ENCODE results near the gene AFF4. TPM values are rescaled to one million over a fixed set of nuclear protein-coding genes. Genes with fewer than 3 reads are reported as not detected.

AFF4 gene
- total RNA-seq, 1 donor from 2014 or later, result 63.0 TPM

- H3K27ac ChIP-seq, result no peak overlapping the region
- no peaks in the 10 kb centered on the region for H3K36me3 ChIP-seq
- no peak overlapping the region for H3K4me3 ChIP-seq
- no peaks in the 10 kb centered on the region for H3K4me1 ChIP-seq
- no peak for TF ChIP-seq CTCF (IDR thresholded peaks at IDR 0.05)
- H3K27me3 ChIP-seq, result no peaks in the 10 kb centered on the region
- intact Hi-C loops (cut with DNase I), result no loop called here
- no peaks in the 10 kb centered on the region for H3K9me3 ChIP-seq
- no peak for DNase-seq (ENCODE audit: low spot score in 2 of 2)
These were observed 109.1 kb downstream of the AFF4 start for GRCh38 chr5:132854301-132854700.

DNA sequence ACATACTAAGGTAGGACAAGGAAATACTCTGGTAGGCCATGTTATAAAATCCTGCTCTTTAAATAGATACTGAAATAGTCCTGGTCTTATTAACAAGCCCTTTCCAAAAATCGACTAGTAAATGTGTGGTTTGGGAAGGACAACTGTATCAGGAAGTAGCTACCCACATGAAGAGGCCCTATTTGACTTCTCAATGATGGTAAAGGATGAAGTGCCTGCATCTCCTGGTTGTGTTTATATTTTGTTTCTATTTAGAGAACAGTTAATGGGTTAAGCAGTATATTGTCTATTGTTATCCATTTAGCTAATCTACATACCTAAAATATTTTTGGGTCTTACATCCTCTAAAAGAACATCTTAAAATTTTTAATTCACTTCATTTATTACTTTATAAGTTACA is 109.6 kb downstream of the AFF4 start:
- no peaks in the 10 kb centered on the region for H3K27me3 ChIP-seq
- H3K9me3 ChIP-seq, result no peaks in the 10 kb centered on the region
- H3K4me1 ChIP-seq, result no peaks in the 10 kb centered on the region
- intact Hi-C loops (cut with DNase I), result no loop called here
- DNase-seq (ENCODE audit: low spot score in 2 of 2), result no peak
- no peak overlapping the region for H3K27ac ChIP-seq
- H3K4me3 ChIP-seq, result no peak overlapping the region
- no peak for TF ChIP-seq CTCF (IDR thresholded peaks at IDR 0.05)
- no peaks in the 10 kb centered on the region for H3K36me3 ChIP-seq

DNA sequence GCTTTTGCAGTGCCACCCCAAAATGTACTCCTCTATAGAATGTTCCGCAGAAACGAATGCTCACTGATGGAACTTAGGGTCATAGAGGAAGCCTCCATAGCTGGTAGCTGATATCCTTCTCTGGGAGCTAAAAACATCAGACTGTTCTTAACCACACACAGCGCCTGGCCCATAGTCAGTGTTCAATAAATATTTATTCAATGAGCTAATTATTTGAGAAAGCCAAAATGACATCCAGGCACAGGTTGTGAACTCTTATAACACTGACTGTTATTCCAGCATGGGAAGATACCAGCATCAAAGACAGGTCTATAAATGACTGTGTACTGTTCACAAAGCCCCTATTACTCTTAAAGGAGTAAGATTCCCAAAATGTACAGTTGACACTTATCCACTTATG is 110.1 kb downstream of the AFF4 start:
- Histone ChIP-seq H3K36me3 (no peaks in the 10 kb centered on the region), H3K4me3 (no peak overlapping the region), H3K27ac (no peak overlapping the region), H3K9me3 (no peaks in the 10 kb centered on the region), H3K4me1 (no peaks in the 10 kb centered on the region), H3K27me3 (no peaks in the 10 kb centered on the region)
- no peak for TF ChIP-seq CTCF (IDR thresholded peaks at IDR 0.05)
- intact Hi-C loops (cut with DNase I), result no loop called here
- DNase-seq (ENCODE audit: low spot score in 2 of 2), result no peak

- Histone ChIP-seq H3K4me3 (no peak overlapping the region), H3K27me3 (no peaks in the 10 kb centered on the region), H3K27ac (no peak overlapping the region), H3K4me1 (no peaks in the 10 kb centered on the region), H3K36me3 (no peaks in the 10 kb centered on the region), H3K9me3 (no peaks in the 10 kb centered on the region)
- TF ChIP-seq CTCF (IDR thresholded peaks at IDR 0.05), result no peak
- DNase-seq (ENCODE audit: low spot score in 2 of 2), result no peak
- intact Hi-C loops (cut with DNase I), result no loop called here
These were observed 113.4 kb downstream of the AFF4 start for GRCh38 chr5:132850066-132850465.

DNA sequence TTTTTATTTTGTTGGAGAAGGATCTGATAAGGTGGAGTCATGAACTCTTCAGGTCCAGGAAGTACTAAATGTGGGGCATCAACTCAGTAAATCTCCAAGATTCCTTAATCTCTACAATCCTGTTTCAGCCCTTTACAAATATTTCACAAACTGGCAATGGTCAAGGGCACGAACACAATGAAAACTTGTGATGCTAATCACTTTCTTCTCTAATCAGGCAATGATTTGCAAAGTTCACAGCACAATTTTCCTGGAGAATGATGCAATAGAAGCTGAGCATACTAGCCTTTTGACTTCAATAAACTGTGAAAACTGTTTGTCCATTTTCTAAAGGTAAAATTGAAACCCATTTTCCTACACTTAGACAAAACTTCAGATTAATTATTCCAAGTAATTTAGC is 114.1 kb downstream of the AFF4 start:
- H3K27ac ChIP-seq, result no peak overlapping the region
- H3K9me3 ChIP-seq, result no peaks in the 10 kb centered on the region
- no peaks in the 10 kb centered on the region for H3K27me3 ChIP-seq
- H3K4me3 ChIP-seq, result no peak overlapping the region
- no peak for DNase-seq (ENCODE audit: low spot score in 2 of 2)
- intact Hi-C loops (cut with DNase I), result no loop called here
- TF ChIP-seq CTCF (IDR thresholded peaks at IDR 0.05), result no peak
- no peaks in the 10 kb centered on the region for H3K4me1 ChIP-seq
- H3K36me3 ChIP-seq, result no peaks in the 10 kb centered on the region

DNA sequence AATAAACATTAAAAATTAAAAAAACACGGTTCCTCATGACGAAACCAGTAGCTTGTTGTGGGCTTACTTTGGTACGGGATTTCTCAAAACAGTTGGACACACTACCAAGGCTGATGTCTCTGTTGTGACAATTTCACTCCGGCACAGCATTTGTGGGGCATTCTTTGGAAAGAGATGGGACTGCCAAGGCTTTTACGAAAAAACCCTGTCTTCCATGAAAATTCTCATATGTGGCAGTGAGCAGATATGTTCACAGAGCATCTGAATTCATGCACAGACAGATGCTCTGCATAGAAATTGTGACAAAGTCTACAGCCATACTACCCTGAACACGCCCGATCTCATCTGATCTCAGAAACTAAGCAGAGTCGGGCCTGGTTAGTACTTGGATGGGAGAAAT is 115.2 kb downstream of the AFF4 start:
- H3K27me3 ChIP-seq, result no peaks in the 10 kb centered on the region
- DNase-seq (ENCODE audit: low spot score in 2 of 2), result no peak
- no peaks in the 10 kb centered on the region for H3K4me1 ChIP-seq
- no peak overlapping the region for H3K27ac ChIP-seq
- H3K9me3 ChIP-seq, result no peaks in the 10 kb centered on the region
- intact Hi-C loops (cut with DNase I), result no loop called here
- H3K4me3 ChIP-seq, result no peak overlapping the region
- no peaks in the 10 kb centered on the region for H3K36me3 ChIP-seq
- no peak for TF ChIP-seq CTCF (IDR thresholded peaks at IDR 0.05)
